C4-2B (cell line): ENCODE measurements around the gene FHIT.

Experiments used
- ZFX ChIP-seq: fragments of 450-650 bp; IDR thresholded peaks from 2 replicates; pipeline ENCODE4 v1.6.1; 2017
- TF ChIP-seq, protein P1 (sequence below): fragments of 450-650 bp; conservative IDR thresholded peaks from 2 replicates; pipeline ENCODE4 v1.5.1; 2017; ENCODE audit warnings: mild to moderate bottlenecking

DNA sequence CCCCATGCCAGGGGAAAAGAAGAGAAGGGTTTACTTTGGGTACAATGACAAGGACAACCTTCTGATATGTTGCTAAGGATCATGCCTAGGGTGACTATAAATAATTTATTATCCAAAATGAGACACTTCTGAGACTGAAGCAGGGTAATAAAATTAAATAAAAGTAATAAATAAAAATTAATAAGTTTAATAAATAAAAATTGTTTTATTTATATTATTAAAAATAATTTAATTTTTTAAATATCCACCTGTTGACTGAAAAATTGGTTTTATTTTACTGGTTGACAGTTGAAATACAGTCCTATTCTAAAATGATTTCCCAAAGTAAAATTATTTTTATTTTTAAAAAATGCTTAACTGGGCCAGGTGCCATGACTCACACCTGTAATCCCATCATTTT lies 102.0 kb downstream of the FHIT start:
- TF ChIP-seq, protein P1, sequence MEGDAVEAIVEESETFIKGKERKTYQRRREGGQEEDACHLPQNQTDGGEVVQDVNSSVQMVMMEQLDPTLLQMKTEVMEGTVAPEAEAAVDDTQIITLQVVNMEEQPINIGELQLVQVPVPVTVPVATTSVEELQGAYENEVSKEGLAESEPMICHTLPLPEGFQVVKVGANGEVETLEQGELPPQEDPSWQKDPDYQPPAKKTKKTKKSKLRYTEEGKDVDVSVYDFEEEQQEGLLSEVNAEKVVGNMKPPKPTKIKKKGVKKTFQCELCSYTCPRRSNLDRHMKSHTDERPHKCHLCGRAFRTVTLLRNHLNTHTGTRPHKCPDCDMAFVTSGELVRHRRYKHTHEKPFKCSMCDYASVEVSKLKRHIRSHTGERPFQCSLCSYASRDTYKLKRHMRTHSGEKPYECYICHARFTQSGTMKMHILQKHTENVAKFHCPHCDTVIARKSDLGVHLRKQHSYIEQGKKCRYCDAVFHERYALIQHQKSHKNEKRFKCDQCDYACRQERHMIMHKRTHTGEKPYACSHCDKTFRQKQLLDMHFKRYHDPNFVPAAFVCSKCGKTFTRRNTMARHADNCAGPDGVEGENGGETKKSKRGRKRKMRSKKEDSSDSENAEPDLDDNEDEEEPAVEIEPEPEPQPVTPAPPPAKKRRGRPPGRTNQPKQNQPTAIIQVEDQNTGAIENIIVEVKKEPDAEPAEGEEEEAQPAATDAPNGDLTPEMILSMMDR: no peak
- no peak for TF ChIP-seq ZFX
